SK-N-SH treated with all-trans-retinoic acid at 6 μM for 48 hours (cell line): ENCODE data around the gene MDM4.

Experiments used
- ATAC-seq: fragments of 200-7000 bp; cut with Tn5 transposase; 3 replicates; pipeline ENCODE4 v1.9.1; 2020; ENCODE audit warnings: mild to moderate bottlenecking, moderate library complexity
- ARNTL ChIP-seq: fragments of 450-650 bp; formaldehyde crosslinking; IDR thresholded peaks from 2 replicates; pipeline ENCODE4 v1.5.0; 2020; ENCODE audit warnings: low read depth, mild to moderate bottlenecking, moderate library complexity, borderline replicate concordance
- BACH2 ChIP-seq: fragments of 250-450 bp; sonication (Bioruptor Pico); IDR thresholded peaks from 2 replicates; pipeline ENCODE4 v1.9.0; 2021; ENCODE audit warnings: mild to moderate bottlenecking, borderline replicate concordance
- CREB5 ChIP-seq: fragments of 250-450 bp; sonication (Bioruptor Pico); IDR thresholded peaks from 2 replicates; pipeline ENCODE4 v1.5.1; 2020; ENCODE audit warnings: low read depth, mild to moderate bottlenecking, moderate library complexity
- CSDC2 ChIP-seq: fragments of 250-450 bp; sonication (Bioruptor Pico); IDR thresholded peaks from 2 replicates; pipeline ENCODE4 v1.5.0; 2020; ENCODE audit warnings: mild to moderate bottlenecking, moderate library complexity
- CSRNP3 ChIP-seq: fragments of 250-450 bp; sonication (Bioruptor Pico); IDR thresholded peaks from 2 replicates; pipeline ENCODE4 v1.5.1; 2021; ENCODE audit warnings: mild to moderate bottlenecking, moderate library complexity
- ESRRG ChIP-seq: fragments of 250-450 bp; sonication (Bioruptor Pico); IDR thresholded peaks from 2 replicates; pipeline ENCODE4 v1.6.1; 2021; ENCODE audit warnings: mild to moderate bottlenecking
- GLIS3 ChIP-seq: fragments of 250-450 bp; sonication (Bioruptor Pico); IDR thresholded peaks from 2 replicates; pipeline ENCODE4 v1.5.0; 2020; ENCODE audit warnings: mild to moderate bottlenecking, moderate library complexity
- ISL1 ChIP-seq: fragments of 250-450 bp; sonication (Bioruptor Pico); IDR thresholded peaks from 2 replicates; pipeline ENCODE4 v2.1.2; 2022; ENCODE audit warnings: mild to moderate bottlenecking, moderate library complexity
- OSR1 ChIP-seq: fragments of 250-450 bp; sonication (Bioruptor Pico); IDR thresholded peaks from 2 replicates; pipeline ENCODE4 v1.8.0; 2022; ENCODE audit warnings: moderate library complexity, mild to moderate bottlenecking, inconsistent platforms
- PATZ1 ChIP-seq: fragments of 250-450 bp; sonication (Bioruptor Pico); IDR thresholded peaks from 2 replicates; pipeline ENCODE4 v1.8.0; 2020; ENCODE audit warnings: mild to moderate bottlenecking, moderate library complexity, borderline replicate concordance
- POU6F1 ChIP-seq: fragments of 250-450 bp; sonication (Bioruptor Pico); IDR thresholded peaks from 2 replicates; pipeline ENCODE4 v1.8.0; 2021; ENCODE audit warnings: low read depth, mild to moderate bottlenecking, moderate library complexity, borderline replicate concordance
- PPARA ChIP-seq: fragments of 250-450 bp; sonication (Bioruptor Pico); IDR thresholded peaks from 2 replicates; pipeline ENCODE4 v1.5.0; 2020; ENCODE audit warnings: mild to moderate bottlenecking, borderline replicate concordance
- RARB ChIP-seq: fragments of 250-450 bp; sonication (Bioruptor Pico); IDR thresholded peaks from 2 replicates; pipeline ENCODE4 v1.8.0; 2021; ENCODE audit warnings: mild to moderate bottlenecking, moderate library complexity
- SNAI2 ChIP-seq: fragments of 250-450 bp; sonication (Bioruptor Pico); IDR thresholded peaks from 2 replicates; pipeline ENCODE4 v1.5.0; 2020; ENCODE audit warnings: mild to moderate bottlenecking, moderate library complexity
- TCF4 ChIP-seq: fragments of 250-450 bp; sonication (Bioruptor Pico); IDR thresholded peaks from 2 replicates; pipeline ENCODE4 v1.8.0; 2021; ENCODE audit warnings: mild to moderate bottlenecking, moderate library complexity, borderline replicate concordance
- TOX ChIP-seq: fragments of 250-450 bp; sonication (Bioruptor Pico); IDR thresholded peaks from 2 replicates; pipeline ENCODE4 v1.8.0; 2021; ENCODE audit warnings: mild to moderate bottlenecking, moderate library complexity, borderline replicate concordance
- TSHZ2 ChIP-seq: fragments of 250-450 bp; sonication (Bioruptor Pico); IDR thresholded peaks from 2 replicates; pipeline ENCODE4 v1.5.0; 2020; ENCODE audit warnings: mild to moderate bottlenecking, moderate library complexity
- ZC3H10 ChIP-seq: fragments of 250-450 bp; sonication (Bioruptor Pico); IDR thresholded peaks from 2 replicates; pipeline ENCODE4 v1.5.1; 2021; ENCODE audit warnings: mild to moderate bottlenecking, moderate library complexity
- ZFP3 ChIP-seq: fragments of 250-450 bp; sonication (Bioruptor Pico); IDR thresholded peaks from 2 replicates; pipeline ENCODE4 v1.5.0; 2020; ENCODE audit warnings: mild to moderate bottlenecking, moderate library complexity
- ZNF565 ChIP-seq: fragments of 450-650 bp; formaldehyde crosslinking; conservative IDR thresholded peaks from 2 replicates; pipeline ENCODE4 v1.5.0; 2020; ENCODE audit warnings: low read depth, mild to moderate bottlenecking, moderate library complexity
- ZNF70 ChIP-seq: fragments of 450-650 bp; formaldehyde crosslinking; IDR thresholded peaks from 2 replicates; pipeline ENCODE4 v1.5.0; 2020; ENCODE audit warnings: mild to moderate bottlenecking, moderate library complexity
- ZNF8 ChIP-seq: fragments of 450-650 bp; formaldehyde crosslinking; IDR thresholded peaks from 2 replicates; pipeline ENCODE4 v1.5.0; 2020; ENCODE audit warnings: mild to moderate bottlenecking, moderate library complexity

Gene MDM4

GRCh38 chr1:204530932-204531331 lies 14.7 kb downstream of the MDM4 start:
- TF ChIP-seq ZNF565 (CRISPR knock-in tag) (no peak), ZFP3 (CRISPR knock-in tag) (no peak), CSRNP3 (CRISPR knock-in tag) (no peak), OSR1 (CRISPR knock-in tag) (no peak), TOX (no peak), BACH2 (CRISPR knock-in tag) (no peak), PPARA (no peak), CSDC2 (no peak), ESRRG (CRISPR knock-in tag) (no peak)
- ATAC-seq, result no peak

- no peak for ATAC-seq
- TF ChIP-seq GLIS3 (CRISPR knock-in tag), result no peak
- TF ChIP-seq TOX, result no peak
- no peak for TF ChIP-seq PATZ1 (CRISPR knock-in tag)
- TF ChIP-seq BACH2 (CRISPR knock-in tag), result no peak
- TF ChIP-seq ZNF70 (CRISPR knock-in tag), result no peak
- no peak for TF ChIP-seq RARB (CRISPR knock-in tag)
- TF ChIP-seq POU6F1 (CRISPR knock-in tag), result no peak
- no peak for TF ChIP-seq ZNF565 (CRISPR knock-in tag)
- TF ChIP-seq CREB5, result no peak
- no peak for TF ChIP-seq ZNF8 (CRISPR knock-in tag)
- TF ChIP-seq ZC3H10, result no peak
- no peak for TF ChIP-seq CSDC2
- no peak for TF ChIP-seq SNAI2 (CRISPR knock-in tag)
- TF ChIP-seq PPARA, result no peak
- TF ChIP-seq TCF4 (CRISPR knock-in tag), result no peak
- TF ChIP-seq ISL1, result no peak
- no peak for TF ChIP-seq TSHZ2 (CRISPR knock-in tag)
- no peak for TF ChIP-seq OSR1 (CRISPR knock-in tag)
- TF ChIP-seq CSRNP3 (CRISPR knock-in tag), result no peak
- no peak for TF ChIP-seq ARNTL (CRISPR knock-in tag)
Observed at GRCh38 chr1:204532832-204533231, 16.6 kb downstream of the MDM4 start.
